GM18498 (cell line): ENCODE results near the gene SFXN5.

Experiments used
- ATAC-seq: cut with Tn5 transposase; IDR thresholded peaks from one replicate; pipeline ENCODE4 v1.9.1; 2021; ENCODE audit warnings: mild to moderate bottlenecking, moderate library complexity; ENCODE audit not compliant: unreplicated experiment

Gene SFXN5

GRCh38 chr2:72981536-72981935, 90.0 kb downstream of the SFXN5 start:
- ATAC-seq, result no peak

- ATAC-seq, result no peak
Measured at GRCh38 chr2:72980535-72981217, 90.8 kb downstream of the SFXN5 start.

DNA sequence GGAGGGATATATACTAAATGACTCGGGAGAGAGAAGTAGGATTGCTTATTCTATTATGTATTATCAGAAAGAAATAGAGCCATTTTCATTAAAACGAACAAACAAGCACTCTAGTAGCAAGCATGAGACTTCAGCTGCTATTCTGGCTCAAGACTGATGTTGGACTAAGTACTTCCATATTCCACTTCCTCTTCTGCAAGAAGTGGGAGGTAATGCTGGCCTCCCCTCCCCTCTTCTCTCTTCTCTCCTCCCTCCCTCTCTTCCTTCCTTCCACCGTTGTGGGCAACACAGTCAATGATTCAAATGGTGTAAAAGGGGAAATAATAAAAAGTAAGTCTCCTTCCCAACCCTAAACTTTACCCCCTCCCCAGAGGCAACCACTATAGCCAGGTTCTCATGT, 91.6 kb downstream of the SFXN5 start:
- ATAC-seq, result no peak

DNA sequence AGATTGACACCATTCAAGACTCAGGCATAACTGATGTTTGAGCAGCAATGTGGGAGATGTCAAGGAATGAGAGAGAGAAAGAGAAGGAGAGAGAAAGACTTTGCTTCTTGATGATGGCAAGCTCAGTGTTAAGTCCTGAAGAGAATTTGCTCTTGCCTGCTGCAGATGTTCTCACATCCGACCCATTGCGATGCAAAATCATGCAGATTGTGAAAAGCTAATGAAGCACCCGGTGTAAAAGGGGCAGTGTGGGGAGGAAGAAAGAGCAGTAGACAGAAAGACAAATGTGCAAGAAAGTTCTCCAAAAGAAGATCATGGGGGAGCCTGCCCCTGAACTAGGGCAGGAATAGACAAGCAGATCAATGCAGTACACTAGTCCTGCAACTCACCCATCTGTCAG, 96.5 kb downstream of the SFXN5 start:
- no peak for ATAC-seq

- no peak for ATAC-seq
Measured at GRCh38 chr2:72974436-72974754, 97.1 kb downstream of the SFXN5 start.

- ATAC-seq, result peak; percentile 84
Measured at GRCh38 chr2:72973566-72974435, 97.7 kb downstream of the SFXN5 start.

DNA sequence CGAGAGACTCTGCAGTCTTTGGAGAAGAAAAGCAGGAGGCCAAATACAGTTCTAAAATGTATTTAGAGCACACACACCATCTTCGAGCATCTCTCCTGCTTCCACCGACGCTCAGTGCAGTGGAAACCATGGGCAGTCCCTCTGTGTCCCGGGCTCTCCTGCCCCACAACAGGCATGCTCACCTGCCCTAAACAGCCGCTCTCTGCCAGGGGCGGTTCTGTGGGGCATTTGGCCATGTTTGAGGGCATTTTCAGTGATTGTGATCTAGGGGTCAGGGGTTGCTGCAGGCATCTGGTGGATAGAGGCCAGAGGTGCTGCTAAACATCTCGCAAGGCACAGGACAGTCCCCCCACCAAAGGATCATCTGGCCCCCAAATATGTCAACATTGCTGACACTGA, 98.4 kb downstream of the SFXN5 start:
- no peak for ATAC-seq

- no peak for ATAC-seq
Measured at GRCh38 chr2:72972352-72973136, 99.0 kb downstream of the SFXN5 start.

GRCh38 chr2:72971036-72971435, 100.5 kb downstream of the SFXN5 start:
- ATAC-seq, result no peak

DNA sequence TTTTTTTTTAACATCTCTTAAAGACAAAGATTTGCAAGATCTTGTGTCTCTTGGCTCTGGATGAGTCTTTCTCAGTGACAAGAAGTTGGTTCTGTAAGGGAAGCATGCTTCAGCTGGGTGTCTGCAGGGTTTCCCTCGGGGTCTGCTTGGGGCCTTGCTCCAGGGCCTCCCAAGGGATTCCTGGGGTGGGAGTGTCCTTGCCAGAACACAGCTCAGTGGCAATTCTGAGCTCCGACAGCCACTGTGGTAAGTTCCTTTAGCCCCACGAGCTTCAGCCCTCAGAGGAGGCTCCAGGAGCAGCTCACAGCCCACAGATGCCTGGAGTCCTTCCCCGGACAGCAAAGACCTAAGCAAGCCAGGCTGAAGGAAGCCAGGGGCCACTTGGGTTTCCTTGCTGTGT, 101.8 kb downstream of the SFXN5 start:
- no peak for ATAC-seq

- ATAC-seq, result no peak
Measured at GRCh38 chr2:72968286-72968685, 103.2 kb downstream of the SFXN5 start.

DNA sequence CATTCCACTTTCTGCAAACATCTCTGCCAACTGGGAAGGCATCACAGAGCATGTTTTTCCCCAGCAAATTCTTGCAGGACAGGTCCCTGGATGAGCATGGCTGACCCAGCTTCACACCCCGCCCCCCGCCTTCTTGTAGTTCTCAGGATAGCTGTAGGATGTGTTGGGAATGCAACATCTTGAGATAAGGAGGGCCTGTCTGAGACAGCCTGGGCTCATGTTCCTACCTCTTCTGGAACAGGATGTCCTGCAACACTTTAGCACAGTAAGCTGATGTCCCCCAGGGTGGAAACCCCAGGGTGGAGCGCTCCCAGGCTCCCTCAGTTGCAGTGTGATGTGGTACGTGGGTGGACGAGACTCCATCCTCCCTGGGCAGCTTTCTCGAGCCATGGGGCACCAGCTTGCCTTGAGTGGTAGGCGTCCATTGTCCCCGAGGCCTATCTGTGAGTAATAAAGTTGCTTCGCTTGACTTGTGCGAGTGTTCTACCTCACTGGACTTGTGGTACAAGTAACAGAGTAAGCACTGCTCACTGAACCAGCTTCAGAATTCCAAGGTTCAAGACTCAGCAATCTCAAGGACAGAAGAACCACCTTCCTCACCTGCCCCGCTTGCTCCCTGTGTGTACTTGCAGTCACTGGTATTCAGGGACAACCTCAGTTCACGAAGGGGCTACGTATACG, 105.6 kb downstream of the SFXN5 start:
- ATAC-seq, result no peak

DNA sequence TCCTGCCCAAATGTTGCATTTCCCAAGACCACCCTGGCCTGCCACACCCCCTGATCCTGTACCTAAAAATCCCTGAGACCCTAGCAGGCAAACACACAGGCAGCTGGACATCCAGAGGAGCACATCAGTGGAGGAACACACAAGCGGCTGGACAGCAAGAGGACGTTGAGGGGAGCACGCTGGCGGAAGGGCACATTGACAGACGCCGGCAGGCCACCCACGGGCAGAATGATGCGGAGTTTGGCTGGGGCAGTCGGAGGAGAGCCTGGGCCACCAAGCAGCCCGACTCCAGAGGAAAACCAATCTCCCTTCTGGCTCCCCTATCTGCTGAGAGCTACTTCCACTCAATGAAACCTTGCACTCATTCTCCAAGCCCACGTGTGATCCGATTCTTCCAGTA, 106.5 kb downstream of the SFXN5 start:
- no peak for ATAC-seq

DNA sequence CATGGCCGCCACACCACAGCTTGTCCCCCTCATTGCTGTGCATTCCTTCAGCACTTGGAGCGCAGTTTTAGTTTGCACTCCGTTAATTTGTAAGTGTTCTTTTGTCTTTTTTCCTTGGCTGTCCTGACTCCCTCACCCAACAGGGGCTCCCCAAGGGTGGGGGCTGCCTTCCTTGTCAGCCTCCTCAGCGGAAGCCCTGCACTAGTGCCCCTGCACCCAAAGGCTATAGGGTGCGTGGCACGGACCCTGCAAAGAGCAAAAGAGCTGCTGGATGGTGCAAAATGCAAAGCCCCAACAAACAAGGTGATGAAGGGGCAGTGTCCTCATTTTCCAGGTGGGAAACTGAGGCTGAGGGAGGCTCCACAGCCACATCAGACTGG, 107.4 kb downstream of the SFXN5 start:
- no peak for ATAC-seq

- no peak for ATAC-seq
Measured at GRCh38 chr2:72963423-72964145, 107.9 kb downstream of the SFXN5 start.

DNA sequence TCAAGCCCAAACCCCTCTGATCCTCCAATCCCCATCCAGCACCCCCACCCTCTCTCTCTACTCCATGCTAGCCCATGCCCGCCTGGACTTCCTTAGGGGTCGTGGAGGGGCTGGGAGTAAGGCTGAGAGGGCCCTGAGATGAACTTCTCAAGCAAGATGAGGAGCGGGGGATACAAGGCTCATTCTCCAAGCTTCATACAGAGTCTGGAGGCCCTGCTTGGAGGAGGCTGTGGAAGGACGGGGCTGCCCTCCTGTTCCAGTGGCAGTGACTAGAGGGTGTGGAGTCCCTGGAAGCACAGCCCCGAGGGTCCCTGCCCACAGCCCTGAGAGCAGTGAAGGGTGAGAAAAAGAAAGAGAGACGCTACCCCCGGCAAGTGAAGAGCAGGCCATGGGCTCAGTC, 108.6 kb downstream of the SFXN5 start:
- ATAC-seq, result no peak

DNA sequence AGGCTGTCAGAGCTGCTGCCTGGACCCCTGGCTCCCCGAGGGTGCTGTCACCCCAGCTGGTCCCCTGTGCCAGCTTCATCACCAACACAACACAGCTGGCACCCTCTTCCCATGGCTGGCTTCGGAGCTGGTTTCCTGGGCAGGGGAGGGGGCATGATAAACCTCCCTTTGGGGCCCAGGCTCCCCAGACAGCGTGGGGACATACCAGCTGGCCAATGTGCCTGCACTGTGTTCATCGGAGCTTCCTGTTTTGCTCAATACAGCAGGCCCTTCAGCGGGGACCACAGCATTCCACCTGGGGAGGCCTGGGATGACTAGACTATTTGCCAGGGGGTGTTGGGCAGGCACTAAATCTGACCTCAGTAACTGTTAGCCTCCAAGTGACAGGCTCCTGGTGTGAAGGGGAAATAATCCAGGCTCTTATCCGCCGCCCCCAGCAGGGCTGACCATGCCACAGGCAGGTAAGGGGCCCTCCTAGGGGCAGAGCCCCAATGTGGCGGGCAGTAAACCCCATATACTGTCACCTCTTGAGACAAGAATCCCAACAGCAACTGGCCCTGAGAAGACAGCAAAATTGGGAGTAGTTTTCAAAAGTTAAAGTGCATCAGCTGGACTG, 109.6 kb downstream of the SFXN5 start:
- ATAC-seq, result no peak

- ATAC-seq, result no peak
Measured at GRCh38 chr2:72961036-72961720, 110.3 kb downstream of the SFXN5 start.
